Mesenchymal stem cell (in vitro differentiated cells and primary cell): ENCODE results near the gene APOA4.

Experiments used
- DNase-seq: peaks from one replicate; pipeline ENCODE4 v3.0.0-alpha.2; 2013
- H2AFZ ChIP-seq: one replicate; pipeline ENCODE4 v1.6.1; 2013; ENCODE audit warnings: low read depth, mild to moderate bottlenecking, control low read depth, inconsistent platforms, low read length, moderate library complexity
- H2AK5ac ChIP-seq: 2 replicates; pipeline ENCODE4 v1.6.1; 2013; ENCODE audit warnings: low read length, moderate library complexity, mild to moderate bottlenecking, inconsistent platforms; ENCODE audit not compliant: severe bottlenecking
- H2BK120ac ChIP-seq: one replicate; pipeline ENCODE4 v1.6.1; 2013; ENCODE audit warnings: low read depth, mild to moderate bottlenecking, inconsistent platforms, low read length, moderate library complexity
- H2BK12ac ChIP-seq, 2 experiments: one replicate each; pipeline ENCODE4 v1.6.1; 2013; ENCODE audit warnings: inconsistent platforms in 2 of 2, low read length in 2 of 2, mild to moderate bottlenecking in 2 of 2, moderate library complexity in 2 of 2, control low read depth in 1 of 2
- H2BK15ac ChIP-seq: one replicate; pipeline ENCODE4 v1.6.1; 2013; ENCODE audit warnings: mild to moderate bottlenecking, low read depth, inconsistent platforms; ENCODE audit not compliant: poor library complexity, severe bottlenecking
- H2BK5ac ChIP-seq: 2 replicates; pipeline ENCODE4 v1.6.1; 2013; ENCODE audit warnings: low read depth, mild to moderate bottlenecking, low read length, control low read depth, inconsistent platforms; ENCODE audit not compliant: poor library complexity, severe bottlenecking
- H3K14ac ChIP-seq, 2 experiments: one replicate each; pipeline ENCODE4 v1.6.1; 2013; ENCODE audit warnings: inconsistent platforms in 2 of 2, low read length in 2 of 2, control low read depth in 1 of 2, mild to moderate bottlenecking in 1 of 2, moderate library complexity in 1 of 2
- H3K18ac ChIP-seq, 2 experiments: one replicate each; pipeline ENCODE4 v1.6.1; 2013; ENCODE audit warnings: inconsistent platforms in 2 of 2, low read length in 2 of 2, control low read depth in 1 of 2, low read depth in 1 of 2, mild to moderate bottlenecking in 1 of 2
- H3K23ac ChIP-seq, 2 experiments: one replicate each; pipeline ENCODE4 v1.6.1; 2013; ENCODE audit warnings: inconsistent platforms in 2 of 2, low read length in 2 of 2, mild to moderate bottlenecking in 2 of 2, moderate library complexity in 2 of 2, control low read depth in 1 of 2
- H3K27ac ChIP-seq: 2 replicates; pipeline ENCODE4 v1.5.1; 2013; ENCODE audit warnings: mild to moderate bottlenecking, moderate library complexity, low read length, control low read depth, inconsistent platforms; ENCODE audit not compliant: poor library complexity, severe bottlenecking
- H3K27me3 ChIP-seq, 2 experiments: 2 replicates each; pipeline versions ENCODE4 v1.6.1 to v1.7.0; 2013; ENCODE audit warnings: low read length in 2 of 2, mild to moderate bottlenecking in 2 of 2, moderate library complexity in 2 of 2, control low read depth in 1 of 2, inconsistent platforms in 1 of 2; ENCODE audit not compliant: control insufficient read depth in 1 of 2, insufficient read depth in 1 of 2
- H3K36me3 ChIP-seq, 2 experiments: 2 replicates each; pipeline versions ENCODE4 v1.6.1 to v1.7.0; 2013; ENCODE audit warnings: low read length in 2 of 2, control low read depth in 1 of 2, inconsistent platforms in 1 of 2, low read depth in 1 of 2, mild to moderate bottlenecking in 1 of 2; ENCODE audit not compliant: insufficient read depth in 2 of 2, control insufficient read depth in 1 of 2
- H3K4ac ChIP-seq, 2 experiments: one replicate each; pipeline ENCODE4 v1.6.1; 2013; ENCODE audit warnings: inconsistent platforms in 2 of 2, low read length in 2 of 2, mild to moderate bottlenecking in 2 of 2, moderate library complexity in 2 of 2, control low read depth in 1 of 2, low read depth in 1 of 2
- H3K4me1 ChIP-seq: 2 replicates; pipeline ENCODE4 v1.6.1; 2013; ENCODE audit warnings: low read depth, low read length, control low read depth; ENCODE audit not compliant: control insufficient read depth, insufficient read depth
- H3K4me2 ChIP-seq: 2 replicates; pipeline ENCODE4 v1.6.1; 2013; ENCODE audit warnings: low read length, mild to moderate bottlenecking, inconsistent platforms; ENCODE audit not compliant: poor library complexity, severe bottlenecking
- H3K4me3 ChIP-seq, 2 experiments: 2 replicates each; pipeline versions ENCODE4 v1.5.1 to v1.7.0; 2013; ENCODE audit warnings: low read length in 2 of 2, mild to moderate bottlenecking in 2 of 2, control low read depth in 1 of 2, low read depth in 1 of 2; ENCODE audit not compliant: insufficient read depth in 1 of 2
- H3K79me1 ChIP-seq: replicated peaks from 2 replicates; pipeline ENCODE4 v1.6.1; 2013; ENCODE audit warnings: mild to moderate bottlenecking, control low read depth, low read length, inconsistent platforms; ENCODE audit not compliant: poor library complexity, severe bottlenecking
- H3K9ac ChIP-seq: 2 replicates; pipeline ENCODE4 v1.7.0; 2013; ENCODE audit warnings: mild to moderate bottlenecking, low read length, moderate library complexity
- H3K9me3 ChIP-seq: 2 replicates; pipeline ENCODE4 v1.7.0; 2013; ENCODE audit warnings: mild to moderate bottlenecking, low read length; ENCODE audit not compliant: control insufficient read depth
- H4K8ac ChIP-seq: one replicate; pipeline ENCODE4 v1.6.1; 2013; ENCODE audit warnings: inconsistent platforms, mild to moderate bottlenecking, low read length, moderate library complexity
- H4K91ac ChIP-seq: one replicate; pipeline ENCODE4 v1.6.1; 2013; ENCODE audit warnings: mild to moderate bottlenecking, low read length, inconsistent platforms
- WGBS: methylation state at CpG from one replicate; pipeline ENCODE4 v1.1.7; 2013; ENCODE audit warnings: mixed read lengths; 5-methylcytosine and 5-hydroxymethylcytosine counted together

APOA4 gene

GRCh38 chr11:116864531-116864930 lies 41.4 kb upstream of the APOA4 start:
- H2AK5ac ChIP-seq: no peak overlapping the region
- no peak for DNase-seq
- no peak overlapping the region for H3K4ac ChIP-seq
- no peak overlapping the region for H3K14ac ChIP-seq
- no peak overlapping the region for H3K27ac ChIP-seq
- H3K79me1 ChIP-seq: no peaks in the 10 kb centered on the region
- H3K36me3 ChIP-seq: peaks cover 14 to 74% of the 10 kb centered on the region in 2 experiments
- no peak overlapping the region for H2AFZ ChIP-seq
- no peak overlapping the region for H3K4me2 ChIP-seq
- no peak overlapping the region for H2BK5ac ChIP-seq
- H3K18ac ChIP-seq: no peak overlapping the region
- H3K9ac ChIP-seq: no peak overlapping the region
- no peaks in the 10 kb centered on the region for H3K9me3 ChIP-seq
- WGBS: 96% methylated on average over 5 of the region's 5 CpGs
- H3K4me3 ChIP-seq: no peak overlapping the region
- H2BK12ac ChIP-seq: no peak overlapping the region
- no peak overlapping the region for H2BK15ac ChIP-seq
- H3K23ac ChIP-seq: no peak overlapping the region
- no peaks in the 10 kb centered on the region for H3K4me1 ChIP-seq
- no peaks in the 10 kb centered on the region for H3K27me3 ChIP-seq
- H4K91ac ChIP-seq: no peak overlapping the region
- H4K8ac ChIP-seq: no peak overlapping the region
- no peak overlapping the region for H2BK120ac ChIP-seq

DNA sequence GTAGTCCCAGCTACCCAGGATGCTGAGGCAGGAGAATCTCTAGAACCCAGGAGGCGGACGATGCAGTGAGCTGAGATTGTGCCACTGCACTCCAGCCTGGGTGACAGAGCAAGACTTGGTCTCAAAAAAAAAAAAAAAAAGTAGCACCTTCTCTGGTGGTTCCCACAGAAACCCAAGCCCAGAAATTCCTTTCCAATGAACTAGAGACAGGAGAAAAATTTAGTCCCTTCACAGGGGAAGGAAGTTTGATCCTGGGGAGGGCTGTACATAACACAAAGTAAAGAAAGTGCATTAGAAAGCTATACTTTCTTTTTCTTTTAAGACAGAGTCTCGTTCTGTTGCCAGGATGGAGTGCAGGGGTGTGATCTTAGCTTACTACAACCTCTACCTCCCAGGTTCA lies 39.8 kb upstream of the APOA4 start:
- Histone ChIP-seq H2AFZ (no peak overlapping the region), H3K4me3 (no peak overlapping the region), H2BK5ac (no peak overlapping the region), H3K36me3 (peaks cover 27 to 74% of the 10 kb centered on the region in 2 experiments), H3K14ac (no peak overlapping the region), H2AK5ac (no peak overlapping the region), H3K9me3 (no peaks in the 10 kb centered on the region), H3K27me3 (no peaks in the 10 kb centered on the region), H3K9ac (no peak overlapping the region), H4K91ac (no peak overlapping the region), H2BK12ac (no peak overlapping the region), H3K18ac (no peak overlapping the region), H4K8ac (no peak overlapping the region), H3K4me1 (no peaks in the 10 kb centered on the region), H2BK120ac (no peak overlapping the region), H3K79me1 (no peaks in the 10 kb centered on the region), H3K4me2 (no peak overlapping the region), H3K27ac (no peak overlapping the region), H2BK15ac (no peak overlapping the region), H3K23ac (no peak overlapping the region), H3K4ac (no peak overlapping the region)
- no peak for DNase-seq
- WGBS: 97% methylated on average over 2 of the region's 3 CpGs

DNA sequence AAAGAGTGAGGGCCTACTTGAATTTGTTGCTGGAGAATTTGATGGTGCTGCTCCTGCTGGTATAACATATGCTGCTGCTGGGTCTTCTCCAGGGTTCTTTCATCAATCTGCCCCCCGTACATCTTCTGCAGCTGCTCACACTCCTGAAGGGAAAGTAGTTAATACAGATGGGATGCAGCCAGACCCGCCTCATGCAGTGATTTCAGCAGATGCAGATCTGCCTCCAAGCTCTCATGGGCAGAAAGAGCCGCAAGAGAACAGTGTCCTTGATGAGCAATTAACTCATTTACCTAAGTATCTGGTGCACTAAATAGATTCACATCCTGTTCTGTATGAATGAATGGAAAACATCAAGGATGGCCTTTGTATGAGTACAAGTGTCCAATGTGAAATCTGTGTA lies 39.1 kb upstream of the APOA4 start:
- Histone ChIP-seq H3K9ac (no peak overlapping the region), H3K4me3 (no peak overlapping the region), H2AFZ (no peak overlapping the region), H3K4ac (no peak overlapping the region), H3K4me1 (no peaks in the 10 kb centered on the region), H4K91ac (no peak overlapping the region), H2BK120ac (no peak overlapping the region), H2BK15ac (no peak overlapping the region), H3K79me1 (no peaks in the 10 kb centered on the region), H3K27me3 (no peaks in the 10 kb centered on the region), H3K14ac (no peak overlapping the region), H3K23ac (no peak overlapping the region), H2BK5ac (no peak overlapping the region), H3K4me2 (no peak overlapping the region), H3K18ac (no peak overlapping the region), H2AK5ac (no peak overlapping the region), H3K27ac (no peak overlapping the region), H3K9me3 (no peaks in the 10 kb centered on the region), H2BK12ac (no peak overlapping the region), H3K36me3 (peaks cover 28 to 74% of the 10 kb centered on the region in 2 experiments), H4K8ac (no peak overlapping the region)
- WGBS: 100% methylated on average over 2 of the region's 3 CpGs
- DNase-seq: no peak

DNA sequence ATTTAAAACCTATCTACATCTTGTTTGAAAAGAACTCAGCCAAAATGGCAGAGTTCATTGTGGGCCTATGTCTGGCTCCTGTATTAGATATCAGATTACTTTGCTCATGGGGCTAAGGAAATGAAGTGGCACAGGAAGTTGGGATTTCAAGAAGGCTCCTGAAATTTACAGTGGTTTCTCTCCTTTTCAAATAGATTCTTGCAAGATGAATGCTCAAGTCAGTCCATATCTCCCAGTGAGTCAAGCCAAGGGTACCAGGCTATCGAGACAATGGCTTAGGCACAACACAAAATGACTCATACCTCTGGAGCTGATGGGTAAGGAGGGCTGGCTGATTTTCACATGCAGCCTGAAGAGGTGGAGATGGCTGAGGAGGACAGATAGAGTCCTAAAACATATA lies 38.4 kb upstream of the APOA4 start:
- WGBS: 18% methylated on average over 1 of the region's 1 CpG

More for the DNA sequence above, 38.4 kb upstream of the APOA4 start:
- peak; percentile 32 for DNase-seq
- Histone ChIP-seq H2BK5ac (no peak overlapping the region), H3K9me3 (no peaks in the 10 kb centered on the region), H4K91ac (no peak overlapping the region), H3K79me1 (peaks cover 1% of the 10 kb centered on the region), H2BK120ac (no peak overlapping the region), H3K27me3 (no peaks in the 10 kb centered on the region), H2AK5ac (no peak overlapping the region), H3K4me2 (no peak overlapping the region), H4K8ac (no peak overlapping the region), H3K4ac (no peak overlapping the region), H3K36me3 (peaks cover 29 to 73% of the 10 kb centered on the region in 2 experiments), H3K23ac (no peak overlapping the region), H2BK15ac (no peak overlapping the region), H3K4me3 (no peak overlapping the region), H3K4me1 (no peaks in the 10 kb centered on the region), H3K27ac (no peak overlapping the region), H2BK12ac (no peak overlapping the region), H3K14ac (no peak overlapping the region), H2AFZ (no peak overlapping the region), H3K18ac (no peak overlapping the region), H3K9ac (no peak overlapping the region)
